MM.1S (cell line): ENCODE results near the gene NAALADL2.

Source experiments
- EZH2 ChIP-seq: fragments of 300-600 bp; sonication (generic); optimal IDR thresholded peaks from 2 replicates; pipeline ENCODE3; 2017; ENCODE audit warnings: low read depth, mild to moderate bottlenecking, antibody characterized with exemption, low read length, mixed read lengths
- TF ChIP-seq, protein P1 (sequence below): fragments of 300-600 bp; sonication (generic); IDR thresholded peaks from 2 replicates; pipeline ENCODE4 v1.5.1; 2016; ENCODE audit warnings: antibody characterized with exemption, low read length, mixed read lengths

DNA sequence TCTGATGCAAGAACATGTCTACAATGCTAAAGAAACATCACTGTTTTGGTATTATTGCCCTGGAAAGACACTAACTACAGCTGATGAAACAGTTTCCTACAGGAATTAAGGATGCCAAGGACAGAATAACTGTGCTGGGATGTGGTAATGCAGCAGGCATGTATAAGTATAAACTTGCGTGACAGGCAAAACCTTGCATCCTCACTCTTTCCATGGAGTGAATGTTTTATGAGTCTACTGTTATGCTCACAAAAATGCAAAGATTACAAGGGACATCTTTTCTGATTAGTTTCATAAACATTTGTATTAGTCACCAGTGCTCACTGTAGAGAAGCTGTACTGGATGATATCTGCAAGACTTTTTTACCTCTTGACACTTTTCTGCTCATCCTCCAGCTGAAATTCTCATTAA is 143.6 kb downstream of the NAALADL2 start:
- TF ChIP-seq, protein P1, sequence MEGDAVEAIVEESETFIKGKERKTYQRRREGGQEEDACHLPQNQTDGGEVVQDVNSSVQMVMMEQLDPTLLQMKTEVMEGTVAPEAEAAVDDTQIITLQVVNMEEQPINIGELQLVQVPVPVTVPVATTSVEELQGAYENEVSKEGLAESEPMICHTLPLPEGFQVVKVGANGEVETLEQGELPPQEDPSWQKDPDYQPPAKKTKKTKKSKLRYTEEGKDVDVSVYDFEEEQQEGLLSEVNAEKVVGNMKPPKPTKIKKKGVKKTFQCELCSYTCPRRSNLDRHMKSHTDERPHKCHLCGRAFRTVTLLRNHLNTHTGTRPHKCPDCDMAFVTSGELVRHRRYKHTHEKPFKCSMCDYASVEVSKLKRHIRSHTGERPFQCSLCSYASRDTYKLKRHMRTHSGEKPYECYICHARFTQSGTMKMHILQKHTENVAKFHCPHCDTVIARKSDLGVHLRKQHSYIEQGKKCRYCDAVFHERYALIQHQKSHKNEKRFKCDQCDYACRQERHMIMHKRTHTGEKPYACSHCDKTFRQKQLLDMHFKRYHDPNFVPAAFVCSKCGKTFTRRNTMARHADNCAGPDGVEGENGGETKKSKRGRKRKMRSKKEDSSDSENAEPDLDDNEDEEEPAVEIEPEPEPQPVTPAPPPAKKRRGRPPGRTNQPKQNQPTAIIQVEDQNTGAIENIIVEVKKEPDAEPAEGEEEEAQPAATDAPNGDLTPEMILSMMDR: no peak
- TF ChIP-seq EZH2: no peak
